Prostate gland (tissue), 2 donors: ENCODE measurements around the gene LBHD2.

ENCODE experiments used
- POLR2A ChIP-seq: fragments of 450-650 bp; IDR thresholded peaks from one replicate; pipeline ENCODE4 v1.6.1; 2016; ENCODE audit warnings: antibody characterized with exemption, mild to moderate bottlenecking
- TF ChIP-seq, protein P1 (sequence below), 4 experiments: fragments of 200-600 bp in 2 of 4; fragments of 450-650 bp in 2 of 4; sonication (generic) in 2 of 4; IDR thresholded peaks; 1 replicate in 3 of 4; 2 replicates in 1 of 4; pipeline ENCODE4 v1.5.1; 2016 to 2019; ENCODE audit warnings: antibody characterized with exemption in 4 of 4, mild to moderate bottlenecking in 2 of 4, moderate library complexity in 2 of 4

DNA sequence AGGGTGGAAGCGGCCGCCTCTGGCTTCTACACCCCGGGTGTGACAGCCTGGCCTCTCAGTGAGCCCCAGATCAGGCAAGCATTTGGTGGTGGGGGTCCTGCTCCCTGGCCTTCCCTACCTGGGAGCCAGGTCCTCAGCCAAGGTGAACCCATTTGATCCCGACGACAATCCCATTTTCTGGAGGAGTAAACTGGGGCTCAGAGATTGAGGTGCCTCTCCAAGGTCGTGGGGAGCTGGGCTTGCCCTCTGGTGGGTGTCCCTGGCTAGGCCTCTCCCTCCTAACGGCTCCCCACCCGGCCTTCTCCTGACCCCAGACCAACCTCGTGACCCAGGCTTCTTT lies 7.8 kb downstream of the LBHD2 start:
- TF ChIP-seq POLR2A, result no peak
- TF ChIP-seq, protein P1, sequence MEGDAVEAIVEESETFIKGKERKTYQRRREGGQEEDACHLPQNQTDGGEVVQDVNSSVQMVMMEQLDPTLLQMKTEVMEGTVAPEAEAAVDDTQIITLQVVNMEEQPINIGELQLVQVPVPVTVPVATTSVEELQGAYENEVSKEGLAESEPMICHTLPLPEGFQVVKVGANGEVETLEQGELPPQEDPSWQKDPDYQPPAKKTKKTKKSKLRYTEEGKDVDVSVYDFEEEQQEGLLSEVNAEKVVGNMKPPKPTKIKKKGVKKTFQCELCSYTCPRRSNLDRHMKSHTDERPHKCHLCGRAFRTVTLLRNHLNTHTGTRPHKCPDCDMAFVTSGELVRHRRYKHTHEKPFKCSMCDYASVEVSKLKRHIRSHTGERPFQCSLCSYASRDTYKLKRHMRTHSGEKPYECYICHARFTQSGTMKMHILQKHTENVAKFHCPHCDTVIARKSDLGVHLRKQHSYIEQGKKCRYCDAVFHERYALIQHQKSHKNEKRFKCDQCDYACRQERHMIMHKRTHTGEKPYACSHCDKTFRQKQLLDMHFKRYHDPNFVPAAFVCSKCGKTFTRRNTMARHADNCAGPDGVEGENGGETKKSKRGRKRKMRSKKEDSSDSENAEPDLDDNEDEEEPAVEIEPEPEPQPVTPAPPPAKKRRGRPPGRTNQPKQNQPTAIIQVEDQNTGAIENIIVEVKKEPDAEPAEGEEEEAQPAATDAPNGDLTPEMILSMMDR (IDR thresholded peaks at IDR 0.05), result no peak
